ENCODE results near the gene ACKR3. TPM values are rescaled to one million over a fixed set of nuclear protein-coding genes. Genes with fewer than 3 reads are reported as not detected.

ACKR3 gene
- total RNA-seq, 1 donor from 2014 or later = 21.3 TPM

- no peak for DNase-seq (ENCODE audit: low spot score)
These were observed 578 bp upstream of the ACKR3 start for GRCh38 chr2:236568922-236569572.

DNA sequence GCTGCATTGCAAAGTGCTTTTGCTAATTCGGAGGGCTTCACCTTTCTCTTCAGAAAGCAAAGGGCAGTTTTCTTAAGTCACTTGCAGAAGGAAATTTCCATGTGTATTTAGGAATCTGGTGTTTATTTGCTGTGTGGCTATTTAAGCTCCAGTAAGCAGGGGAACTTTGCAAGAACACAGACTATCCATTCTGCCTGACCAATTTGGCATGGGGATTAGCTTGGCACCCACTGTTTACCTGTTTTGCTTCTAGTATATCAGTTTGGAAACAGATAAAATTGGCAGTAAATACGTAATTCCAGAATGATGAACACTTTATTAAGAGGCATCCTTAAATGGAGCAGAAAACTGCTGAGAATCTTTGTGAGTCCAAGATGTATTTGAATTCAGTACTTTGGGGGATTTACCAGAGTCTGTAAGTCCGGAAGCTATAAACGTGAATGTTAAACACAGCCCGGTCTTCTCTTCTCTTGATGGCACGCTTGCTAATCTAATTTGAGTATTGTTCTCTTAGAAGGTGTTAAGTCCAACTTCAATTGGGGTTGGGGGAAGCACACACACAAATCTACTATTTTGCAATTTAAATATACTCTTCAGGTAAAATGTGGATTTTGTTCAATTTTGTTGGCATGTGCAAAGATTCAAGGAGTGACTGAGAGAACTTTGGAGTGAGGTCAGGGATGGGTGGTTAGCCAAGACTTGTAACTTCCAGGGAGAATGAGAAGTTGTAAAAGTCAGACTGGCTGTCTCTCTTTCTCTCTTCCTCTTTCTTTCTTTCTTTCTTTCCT lies 650 bp downstream of the ACKR3 start:
- DNase-seq (ENCODE audit: low spot score) = no peak

DNA sequence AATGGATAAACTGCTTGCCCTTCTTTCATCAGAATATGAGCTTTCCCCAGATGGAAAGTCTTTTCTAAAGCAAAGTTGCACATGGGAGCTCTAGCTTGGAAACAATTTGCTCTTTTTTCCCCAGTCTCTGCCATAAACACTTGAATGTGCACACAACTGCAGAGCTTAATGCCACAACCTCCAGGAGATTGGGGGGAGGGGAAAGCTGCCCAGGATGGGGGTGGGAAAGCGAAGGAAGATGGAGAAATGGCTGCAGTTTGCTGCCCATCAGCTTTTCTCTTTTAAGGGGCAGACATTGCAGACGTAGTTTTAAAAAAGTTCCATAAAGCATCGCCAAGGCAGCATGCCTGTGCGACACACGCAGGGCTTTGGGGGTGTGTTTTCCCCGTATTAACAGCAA lies 1.5 kb downstream of the ACKR3 start:
- no peak for DNase-seq (ENCODE audit: low spot score)

DNA sequence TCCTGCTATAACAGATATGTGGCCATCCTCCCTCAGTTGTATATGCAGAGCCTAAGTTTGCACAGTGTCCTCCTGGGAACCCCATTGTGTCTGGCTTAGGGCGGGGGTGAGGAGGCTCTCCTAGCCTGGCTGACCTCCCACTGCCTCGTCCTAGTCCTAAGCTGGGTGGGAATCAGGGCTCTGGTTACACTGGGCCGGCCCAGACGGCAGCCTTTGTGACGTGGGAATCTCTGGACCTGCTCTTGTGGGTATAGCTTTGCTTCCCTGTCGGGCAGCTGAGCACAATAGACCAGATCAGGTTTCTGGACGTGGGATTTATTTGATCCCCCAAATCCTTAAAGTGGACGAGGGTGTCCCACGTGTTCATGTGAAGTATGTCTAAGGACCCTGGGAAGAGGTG lies 2.9 kb downstream of the ACKR3 start:
- no peak for DNase-seq (ENCODE audit: low spot score)

DNA sequence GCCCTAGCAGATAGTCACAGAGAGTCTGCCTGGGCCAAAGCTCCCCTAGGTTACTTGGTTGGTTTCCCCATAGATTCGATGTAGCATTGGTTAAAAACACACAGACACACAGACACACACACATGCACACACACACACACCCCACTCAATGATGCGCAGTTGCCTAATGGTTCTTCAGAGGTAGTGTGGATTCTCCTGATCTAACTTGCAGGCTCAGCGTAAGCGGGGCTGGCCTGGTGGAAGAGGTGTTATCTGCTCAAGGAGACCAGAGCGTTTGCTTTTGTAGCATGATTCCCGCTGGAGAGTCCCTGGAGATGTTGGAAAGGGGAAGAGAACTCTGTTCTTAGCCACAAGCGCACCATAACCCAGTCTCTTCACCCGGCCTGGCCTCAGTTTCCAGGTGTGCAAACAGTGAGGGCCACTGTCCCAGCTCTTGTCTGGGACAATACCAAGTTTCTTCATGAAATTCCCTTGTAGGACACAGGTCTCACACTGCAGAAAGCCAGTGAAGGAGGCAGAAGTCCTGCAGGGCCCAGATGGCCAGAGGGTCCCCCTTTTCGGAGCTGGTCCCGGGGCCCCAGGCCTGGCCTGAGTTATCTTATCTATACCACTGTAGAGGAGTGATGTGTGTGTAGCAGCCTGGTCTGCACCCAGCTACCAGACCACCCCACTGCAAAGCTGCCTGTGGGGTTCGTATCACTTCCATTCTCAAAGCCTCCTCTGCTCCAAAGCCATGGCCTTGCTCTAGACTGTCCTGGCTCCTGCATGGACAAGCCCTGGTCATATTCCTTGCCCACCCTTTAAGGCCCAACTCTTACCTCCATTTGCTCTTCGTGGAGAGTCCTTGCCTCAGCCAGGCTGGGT lies 3.7 kb downstream of the ACKR3 start:
- no peak for DNase-seq (ENCODE audit: low spot score)

GRCh38 chr2:236574000-236574399 lies 4.4 kb downstream of the ACKR3 start:
- no peak for DNase-seq (ENCODE audit: low spot score)

DNA sequence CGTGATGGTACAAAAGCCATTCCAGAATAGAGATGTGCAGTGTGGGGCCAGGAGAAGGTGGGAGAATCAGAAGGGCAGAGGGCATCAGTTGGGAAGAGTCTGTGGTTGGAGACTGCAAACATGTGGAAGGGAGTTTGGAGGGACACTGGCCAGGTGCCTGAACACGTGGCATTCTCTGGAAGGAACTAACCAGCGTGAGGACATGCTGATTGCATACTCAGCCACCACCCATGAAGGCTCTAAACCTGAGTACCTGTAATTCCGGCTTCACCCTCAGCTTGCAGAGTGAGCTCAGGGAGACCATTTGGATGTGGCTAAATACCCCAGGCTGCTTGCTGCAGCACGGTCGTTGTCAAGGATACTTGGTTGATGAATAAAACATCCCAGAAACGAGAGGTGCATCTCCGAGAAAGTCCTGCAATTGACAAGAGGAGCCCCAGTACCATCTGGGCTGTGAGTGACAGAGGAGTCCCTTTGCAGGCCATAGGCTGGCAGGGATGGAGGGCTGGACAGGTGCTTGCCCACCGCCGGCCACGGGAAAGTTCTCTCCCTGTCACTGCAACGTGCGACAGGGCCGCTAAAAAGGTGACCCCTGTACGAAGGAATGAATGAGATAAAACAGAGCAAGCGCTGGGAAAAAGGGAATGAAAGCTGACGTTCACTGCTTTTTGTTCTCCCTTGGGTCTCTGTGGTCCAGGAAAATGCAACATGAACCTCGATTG lies 5.0 kb downstream of the ACKR3 start:
- no peak for DNase-seq (ENCODE audit: low spot score)

- DNase-seq (ENCODE audit: low spot score) = no peak
These were observed 5.9 kb downstream of the ACKR3 start for GRCh38 chr2:236575510-236575909.

DNA sequence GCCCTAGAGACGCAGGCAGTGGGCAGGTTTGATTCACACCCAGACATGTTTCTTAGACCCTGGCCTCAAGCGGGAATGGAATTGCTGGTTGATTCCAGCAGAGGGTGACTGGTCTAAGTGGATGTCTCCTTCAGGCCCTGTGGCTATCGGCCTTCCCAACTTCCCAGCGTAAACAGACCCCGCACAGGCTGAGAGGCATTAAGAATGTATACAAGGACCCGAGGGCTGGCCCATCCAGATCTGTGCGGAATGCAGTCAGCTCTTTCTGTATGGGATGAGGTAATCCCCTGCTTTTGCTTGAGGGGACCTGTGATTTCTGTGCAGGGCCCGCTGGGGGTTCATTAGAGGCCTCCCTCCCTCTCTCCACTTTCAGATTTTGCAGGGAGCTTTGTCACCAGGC lies 6.5 kb downstream of the ACKR3 start:
- no peak for DNase-seq (ENCODE audit: low spot score)

DNA sequence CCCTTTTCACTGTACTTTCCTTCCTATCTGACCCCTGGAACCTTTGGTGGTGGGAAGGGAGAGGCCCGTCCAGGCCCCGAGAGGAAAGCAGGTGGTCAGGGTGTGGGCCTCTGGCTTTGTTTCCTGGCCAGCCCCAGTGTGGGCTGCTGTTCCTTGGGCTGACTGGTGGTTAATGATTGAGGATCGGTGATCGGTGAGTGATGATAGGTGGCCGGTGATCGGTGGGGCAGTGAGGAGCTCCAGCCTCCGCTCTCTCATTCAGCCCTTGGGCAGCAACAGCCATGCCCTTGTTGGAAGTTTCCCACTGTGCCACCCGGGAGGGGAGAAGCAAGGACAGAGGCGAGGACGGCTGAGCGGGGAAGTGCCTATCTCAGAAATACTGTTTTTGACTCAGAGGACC lies 7.3 kb downstream of the ACKR3 start:
- DNase-seq (ENCODE audit: low spot score) = no peak

DNA sequence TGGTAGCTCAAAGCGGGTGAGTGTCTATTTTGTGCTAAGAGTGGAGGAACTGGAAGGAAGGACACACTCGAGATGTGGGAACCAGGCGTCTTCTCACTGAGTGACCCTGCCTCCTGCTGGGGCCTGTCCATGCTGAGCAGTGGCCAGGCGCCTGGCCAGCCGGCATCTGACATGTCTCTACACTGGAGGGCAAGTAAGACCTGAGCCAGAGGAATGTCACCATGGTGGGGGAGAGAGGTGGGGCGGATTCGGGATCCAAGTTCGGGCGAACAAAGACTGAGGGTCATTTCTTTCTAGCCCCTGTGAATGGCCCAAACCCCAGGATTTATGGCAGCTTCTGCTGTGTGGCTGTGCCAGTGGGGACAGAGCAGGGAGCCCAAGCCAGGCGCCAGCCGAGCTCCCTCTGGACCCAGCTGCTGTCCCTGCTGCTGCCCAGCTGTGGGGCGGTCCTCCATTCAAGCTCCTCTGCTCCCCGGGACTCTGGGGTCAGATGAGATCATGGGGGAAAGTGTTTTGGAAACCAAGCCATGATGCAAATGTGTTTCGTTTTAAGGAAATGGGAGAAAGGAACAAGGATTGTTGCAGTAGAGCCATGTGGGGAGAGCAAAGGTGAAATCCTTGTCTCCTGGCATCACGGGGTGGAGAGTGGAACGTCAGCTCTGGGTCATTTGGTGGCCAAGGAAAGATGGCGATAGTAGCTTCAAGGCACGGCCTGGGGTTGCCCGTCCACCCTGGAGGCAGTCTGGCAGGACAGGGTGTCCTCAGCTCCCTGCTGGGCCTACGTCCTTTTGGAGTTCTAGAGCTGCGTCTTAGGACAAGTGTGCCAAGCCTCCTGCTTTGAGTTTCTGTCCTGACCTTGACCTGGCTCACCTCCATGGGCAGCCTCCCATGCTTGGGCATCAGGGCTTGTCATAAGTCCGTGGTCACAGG lies 8.1 kb downstream of the ACKR3 start:
- DNase-seq (ENCODE audit: low spot score) = no peak

- no peak for DNase-seq (ENCODE audit: low spot score)
These were observed 8.8 kb downstream of the ACKR3 start for GRCh38 chr2:236578411-236578846.

GRCh38 chr2:236579048-236579745 lies 9.6 kb downstream of the ACKR3 start:
- DNase-seq (ENCODE audit: low spot score) = no peak

DNA sequence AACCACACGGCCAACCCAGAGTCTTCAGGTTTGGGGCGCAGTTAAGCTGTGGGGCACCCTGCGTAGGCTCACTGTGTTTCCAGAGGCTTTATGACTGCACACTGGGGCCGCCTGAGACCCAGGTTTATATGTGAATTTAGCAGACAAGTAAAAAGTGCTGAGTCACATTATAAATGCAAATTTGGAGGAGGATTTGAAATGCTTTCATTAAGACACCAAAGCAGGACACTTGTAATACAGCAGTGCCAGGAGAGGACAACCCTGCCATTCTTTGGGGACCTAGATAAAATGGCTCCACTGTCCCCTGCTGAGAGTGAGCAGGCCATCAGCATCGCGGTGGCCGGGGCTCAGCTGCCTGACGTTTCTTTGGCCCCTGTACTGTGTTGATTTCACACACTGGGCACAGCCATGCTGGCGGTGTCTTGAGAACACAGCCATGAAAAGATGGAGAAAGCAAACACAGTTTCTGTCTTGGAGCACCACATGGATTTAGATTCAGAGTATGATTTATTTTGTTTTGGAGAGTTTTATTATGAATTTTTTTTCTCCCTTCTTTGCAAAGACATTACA lies 10.2 kb downstream of the ACKR3 start:
- no peak for DNase-seq (ENCODE audit: low spot score)

DNA sequence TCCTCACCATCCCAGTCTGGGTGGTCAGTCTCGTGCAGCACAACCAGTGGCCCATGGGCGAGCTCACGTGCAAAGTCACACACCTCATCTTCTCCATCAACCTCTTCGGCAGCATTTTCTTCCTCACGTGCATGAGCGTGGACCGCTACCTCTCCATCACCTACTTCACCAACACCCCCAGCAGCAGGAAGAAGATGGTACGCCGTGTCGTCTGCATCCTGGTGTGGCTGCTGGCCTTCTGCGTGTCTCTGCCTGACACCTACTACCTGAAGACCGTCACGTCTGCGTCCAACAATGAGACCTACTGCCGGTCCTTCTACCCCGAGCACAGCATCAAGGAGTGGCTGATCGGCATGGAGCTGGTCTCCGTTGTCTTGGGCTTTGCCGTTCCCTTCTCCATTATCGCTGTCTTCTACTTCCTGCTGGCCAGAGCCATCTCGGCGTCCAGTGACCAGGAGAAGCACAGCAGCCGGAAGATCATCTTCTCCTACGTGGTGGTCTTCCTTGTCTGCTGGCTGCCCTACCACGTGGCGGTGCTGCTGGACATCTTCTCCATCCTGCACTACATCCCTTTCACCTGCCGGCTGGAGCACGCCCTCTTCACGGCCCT lies 11.2 kb downstream of the ACKR3 start:
- DNase-seq (ENCODE audit: low spot score) = no peak

GRCh38 chr2:236581546-236581945 lies 11.9 kb downstream of the ACKR3 start:
- no peak for DNase-seq (ENCODE audit: low spot score)

DNA sequence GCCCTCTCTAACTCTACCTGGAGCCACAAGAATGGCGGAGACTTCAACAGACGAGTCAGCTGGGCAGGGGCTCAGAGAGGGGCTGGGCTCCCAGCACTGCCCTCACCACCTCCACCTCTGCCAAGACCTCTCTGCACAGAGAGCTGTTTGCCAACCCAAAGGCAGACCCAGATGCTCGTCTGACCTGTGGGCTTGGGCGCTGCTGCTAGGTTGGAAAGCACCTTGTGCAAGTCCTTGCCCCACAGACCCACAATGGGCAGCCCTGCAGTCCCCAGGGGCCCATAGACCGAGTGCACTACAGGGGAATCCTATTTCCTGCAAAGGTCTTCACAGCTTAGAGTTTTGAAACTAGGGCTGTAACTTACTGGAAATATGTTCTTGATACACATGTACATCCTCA lies 13.3 kb downstream of the ACKR3 start:
- DNase-seq (ENCODE audit: low spot score) = no peak

DNA sequence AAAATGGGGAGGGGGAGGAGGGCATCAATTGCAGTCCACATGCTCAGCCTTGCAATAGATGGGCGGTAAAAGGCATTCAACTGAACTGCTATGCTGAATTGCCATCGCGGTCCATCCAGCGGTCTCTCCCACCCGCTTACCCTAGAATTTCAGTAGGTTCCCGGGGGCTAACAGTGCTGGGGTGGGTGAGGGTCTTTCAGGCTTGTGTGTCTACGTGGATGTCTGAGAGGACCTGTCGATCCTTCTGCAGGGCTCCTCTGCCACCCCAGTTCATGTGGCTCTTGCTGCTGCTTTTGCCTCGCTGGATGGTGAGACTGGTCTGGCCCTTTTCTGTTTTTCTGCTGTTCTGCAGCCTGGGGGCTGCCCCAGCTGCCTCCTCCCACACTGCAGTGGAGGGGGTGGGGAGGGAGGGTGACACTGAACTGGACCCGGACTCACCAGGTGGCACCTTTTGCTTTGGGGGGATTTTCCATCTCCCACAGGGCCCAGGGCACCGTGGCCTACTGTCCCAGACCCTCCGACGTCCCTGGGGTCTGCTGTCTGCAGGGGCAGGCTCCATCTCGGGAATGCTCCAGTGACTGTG lies 14.1 kb downstream of the ACKR3 start:
- no peak for DNase-seq (ENCODE audit: low spot score)
